Measurements from ENCODE around the gene MAD1L1. TPM values are rescaled to one million over a fixed set of nuclear protein-coding genes. Genes with fewer than 3 reads are reported as not detected.

Gene MAD1L1
- total and polyA plus RNA-seq, 2 donors (not counting 3 experiments of a cell fraction or from before 2014, with no cell fraction given) = 34.1 to 42.3 TPM

DNA sequence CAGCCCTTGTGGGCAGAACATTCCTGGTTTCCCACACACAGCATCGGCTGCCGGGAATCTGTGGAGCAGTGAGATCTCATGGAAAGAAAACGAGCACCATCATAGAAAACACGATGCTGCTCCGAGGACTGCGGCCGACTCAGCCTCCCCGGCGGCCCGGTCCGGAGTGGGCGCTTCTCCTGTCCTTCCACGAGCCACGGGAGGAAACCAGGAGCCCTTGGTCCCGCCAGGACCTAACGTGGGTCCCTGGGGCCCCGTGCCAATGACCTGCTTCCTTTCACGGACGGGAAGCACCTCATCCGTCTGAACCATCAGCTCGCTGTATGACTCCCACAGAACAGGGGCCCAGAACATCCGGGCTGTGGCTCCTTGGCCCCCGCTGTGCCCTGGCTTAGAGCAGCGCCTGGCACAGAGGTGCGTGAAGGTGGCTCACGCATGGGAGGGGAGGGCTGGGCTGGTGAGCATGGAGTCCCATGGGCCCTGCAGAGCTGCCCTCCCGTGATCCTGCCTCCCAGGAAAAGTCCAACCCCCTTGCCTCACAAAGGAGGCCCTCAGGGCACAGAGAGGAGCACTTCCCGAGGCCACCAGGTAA lies 280.5 kb downstream of the MAD1L1 start:
- ChIA-PET POLR2A (no interaction called here), CTCF (interaction anchor here (0.5 kb wide), 1 partner anchor 288 kb away, joined by 3 read pairs; no protein-coding TSS in a partner anchor)
- Histone ChIP-seq H3K4me1 (ENCODE audit: control insufficient read depth, extremely low read depth, insufficient read depth, low read length) (no peaks in the 10 kb centered on the region), H4K20me1 (replicated peaks; ENCODE audit: control insufficient read depth, extremely low read depth, insufficient read depth, low read length) (no peaks in the 10 kb centered on the region), H3K9me3 (replicated peaks; ENCODE audit: control insufficient read depth, insufficient read depth, low read length) (no peaks in the 10 kb centered on the region), H3K79me2 (ENCODE audit: control insufficient read depth, insufficient read depth, low read length) (no peaks in the 10 kb centered on the region), H3K4me3 (replicated peaks in 1 of 3; ENCODE audit: insufficient read depth in 1 of 3, low read depth in 1 of 3, low read length in 3 of 3) (no peak overlapping the region), H3K27me3 (ENCODE audit: control insufficient read depth in 2 of 2, insufficient read depth in 2 of 2, low read length in 2 of 2) (no peaks in the 10 kb centered on the region), H3K9me1 (replicated peaks; ENCODE audit: control insufficient read depth, extremely low read depth, insufficient read depth, low read length) (no peaks in the 10 kb centered on the region), H2AFZ (ENCODE audit: low read depth, low read length) (no peak overlapping the region), H3K36me3 (ENCODE audit: control insufficient read depth in 2 of 2, extremely low read depth in 1 of 2, insufficient read depth in 2 of 2, low read length in 2 of 2) (peaks cover 0 to 3% of the 10 kb centered on the region in 2 experiments), H3K9ac (replicated peaks; ENCODE audit: extremely low read depth, insufficient read depth, low read length) (no peak overlapping the region), H3K4me2 (ENCODE audit: insufficient read depth, low read length) (no peak overlapping the region), H3K27ac (ENCODE audit: insufficient read depth, low read depth, low read length) (no peak overlapping the region)
- DNase-seq (ENCODE audit: low read depth, low spot score) (no peak), FAIRE-seq (no peak)
- dilution Hi-C loops (cut with MboI; ENCODE audit: extremely low pct_ligation_motif_present, low sequenced_read_pairs) = no loop called here
- no peak for TF ChIP-seq POLR2AphosphoS5 (IDR thresholded peaks at IDR 0.05; ENCODE audit: insufficient read depth, low read depth, low read length)
- no peak for TF ChIP-seq MYC (IDR thresholded peaks at IDR 0.05; ENCODE audit: low read depth, low read length)
- TF ChIP-seq EZH2 (IDR thresholded peaks at IDR 0.05; ENCODE audit: borderline replicate concordance, low read depth, low read length, severe bottlenecking) = no peak
- TF ChIP-seq POLR2A (IDR thresholded peaks at IDR 0.05; ENCODE audit: low read depth, low read length) = no peak
- TF ChIP-seq, protein P1, sequence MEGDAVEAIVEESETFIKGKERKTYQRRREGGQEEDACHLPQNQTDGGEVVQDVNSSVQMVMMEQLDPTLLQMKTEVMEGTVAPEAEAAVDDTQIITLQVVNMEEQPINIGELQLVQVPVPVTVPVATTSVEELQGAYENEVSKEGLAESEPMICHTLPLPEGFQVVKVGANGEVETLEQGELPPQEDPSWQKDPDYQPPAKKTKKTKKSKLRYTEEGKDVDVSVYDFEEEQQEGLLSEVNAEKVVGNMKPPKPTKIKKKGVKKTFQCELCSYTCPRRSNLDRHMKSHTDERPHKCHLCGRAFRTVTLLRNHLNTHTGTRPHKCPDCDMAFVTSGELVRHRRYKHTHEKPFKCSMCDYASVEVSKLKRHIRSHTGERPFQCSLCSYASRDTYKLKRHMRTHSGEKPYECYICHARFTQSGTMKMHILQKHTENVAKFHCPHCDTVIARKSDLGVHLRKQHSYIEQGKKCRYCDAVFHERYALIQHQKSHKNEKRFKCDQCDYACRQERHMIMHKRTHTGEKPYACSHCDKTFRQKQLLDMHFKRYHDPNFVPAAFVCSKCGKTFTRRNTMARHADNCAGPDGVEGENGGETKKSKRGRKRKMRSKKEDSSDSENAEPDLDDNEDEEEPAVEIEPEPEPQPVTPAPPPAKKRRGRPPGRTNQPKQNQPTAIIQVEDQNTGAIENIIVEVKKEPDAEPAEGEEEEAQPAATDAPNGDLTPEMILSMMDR (IDR thresholded peaks at IDR 0.05; ENCODE audit: extremely low read depth in 1 of 2, insufficient read depth in 1 of 2, low read depth in 1 of 2, low read length in 2 of 2) = no peak
- no TSS peak for BruUV-seq (replicated peaks)
- intact Hi-C loops (cut with micrococcal nuclease) = no loop called here

DNA sequence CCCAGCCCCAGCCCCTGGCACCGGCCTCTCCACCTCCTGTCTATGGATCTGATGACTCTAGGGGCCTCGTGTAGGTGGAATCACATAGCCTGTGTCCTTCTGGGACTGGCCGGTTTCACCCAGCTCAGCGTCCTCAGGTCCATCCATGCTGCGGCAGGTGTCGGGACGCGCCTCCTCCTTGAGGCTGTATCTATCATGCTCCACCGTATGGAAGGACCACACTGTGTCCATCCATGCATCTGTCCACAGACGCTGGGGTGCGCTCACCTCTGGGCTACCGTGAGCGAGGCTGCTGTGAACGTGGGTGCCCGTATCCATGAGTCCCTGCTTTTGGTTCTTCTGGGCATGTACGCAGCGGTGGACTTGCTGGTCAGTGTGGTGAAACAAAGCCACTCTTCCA lies 281.1 kb downstream of the MAD1L1 start:
- no peak overlapping the region for H3K4me2 ChIP-seq (ENCODE audit: insufficient read depth, low read length)
- peaks cover 0 to under 1% of the 10 kb centered on the region in 2 experiments for H3K36me3 ChIP-seq (ENCODE audit: control insufficient read depth in 2 of 2, extremely low read depth in 1 of 2, insufficient read depth in 2 of 2, low read length in 2 of 2)
- dilution Hi-C loops (cut with MboI; ENCODE audit: extremely low pct_ligation_motif_present, low sequenced_read_pairs) (no loop called here), intact Hi-C loops (cut with micrococcal nuclease) (no loop called here)
- H3K4me1 ChIP-seq (ENCODE audit: control insufficient read depth, extremely low read depth, insufficient read depth, low read length) = no peaks in the 10 kb centered on the region
- POLR2A ChIA-PET = no interaction called here
- no peaks in the 10 kb centered on the region for H3K9me3 ChIP-seq (replicated peaks; ENCODE audit: control insufficient read depth, insufficient read depth, low read length)
- FAIRE-seq (no peak), DNase-seq (ENCODE audit: low read depth, low spot score) (no peak)
- TF ChIP-seq MYC (IDR thresholded peaks at IDR 0.05; ENCODE audit: low read depth, low read length) (no peak), FOS (IDR thresholded peaks at IDR 0.05; ENCODE audit: borderline replicate concordance, insufficient read depth, low read length) (no peak)
- H3K4me3 ChIP-seq (replicated peaks in 1 of 3; ENCODE audit: insufficient read depth in 1 of 3, low read depth in 1 of 3, low read length in 3 of 3) = no peak overlapping the region
- H3K9ac ChIP-seq (replicated peaks; ENCODE audit: extremely low read depth, insufficient read depth, low read length) = no peak overlapping the region
- no peaks in the 10 kb centered on the region for H3K79me2 ChIP-seq (ENCODE audit: control insufficient read depth, insufficient read depth, low read length)
- no peak overlapping the region for H3K27ac ChIP-seq (ENCODE audit: insufficient read depth, low read depth, low read length)
- no peak overlapping the region for H2AFZ ChIP-seq (ENCODE audit: low read depth, low read length)
- BruUV-seq (replicated peaks) = no TSS peak
- H4K20me1 ChIP-seq (replicated peaks; ENCODE audit: control insufficient read depth, extremely low read depth, insufficient read depth, low read length) = no peaks in the 10 kb centered on the region
- H3K9me1 ChIP-seq (replicated peaks; ENCODE audit: control insufficient read depth, extremely low read depth, insufficient read depth, low read length) = no peaks in the 10 kb centered on the region
- no peaks in the 10 kb centered on the region for H3K27me3 ChIP-seq (ENCODE audit: control insufficient read depth in 2 of 2, insufficient read depth in 2 of 2, low read length in 2 of 2)
- CTCF ChIA-PET = interaction anchor here (0.5 to 1.2 kb wide), 2 partner anchors 13 to 287 kb away, joined by 3 to 5 read pairs; no protein-coding TSS in a partner anchor
